Upper lobe of left lung (tissue), 6 donors: ENCODE data around the gene EVI2A. TPM values are rescaled to one million over a fixed set of nuclear protein-coding genes. Genes with fewer than 3 reads are reported as not detected.
A peak's percentile ranks its signal among the peaks of the same experiment; 100 is the strongest.

Source experiments
- ATAC-seq, 2 donors: fragments of 200-7000 bp; cut with Tn5 transposase; one replicate each; pipeline ENCODE4 v1.9.1; 2022; ENCODE audit warnings: mild to moderate bottlenecking in 2 of 2, moderate library complexity in 2 of 2; ENCODE audit not compliant: low FRiP score in 2 of 2
- DNase-seq, 2 donors: peaks; one replicate each; pipeline ENCODE4 v3.0.0-alpha.2; 2019 to 2020
- H3K27ac ChIP-seq, 4 donors: fragments of 200-600 bp; sonication (generic); one replicate each; pipeline ENCODE4 v1.5.1; 2016 to 2019
- H3K27me3 ChIP-seq, 4 donors: fragments of 200-600 bp; sonication (generic); one replicate each; pipeline ENCODE4 v1.5.1; 2017 to 2019
- H3K36me3 ChIP-seq, 4 donors: fragments of 200-600 bp; sonication (generic); one replicate each; pipeline ENCODE4 v1.5.1; 2016 to 2019
- H3K4me1 ChIP-seq, 4 donors: fragments of 200-600 bp; sonication (generic); one replicate each; pipeline ENCODE4 v1.5.1; 2018 to 2019
- H3K4me3 ChIP-seq, 4 donors: fragments of 200-600 bp; sonication (generic); one replicate each; pipeline ENCODE4 v1.5.1; 2017 to 2019; ENCODE audit warnings: mild to moderate bottlenecking in 2 of 4, moderate library complexity in 1 of 4
- H3K9me3 ChIP-seq, 4 donors: fragments of 200-600 bp; sonication (generic); one replicate each; pipeline ENCODE4 v1.5.1; 2018 to 2019
- EP300 ChIP-seq, 4 donors: sonication (generic); formaldehyde crosslinking; IDR thresholded peaks; one replicate each; pipeline ENCODE4 v1.5.1; 2017; ENCODE audit warnings: antibody characterized with exemption in 4 of 4, control low read depth in 2 of 4
- POLR2A ChIP-seq, 4 donors: fragments of 450-650 bp; IDR thresholded peaks; one replicate each; pipeline ENCODE4 v1.5.1; 2016 to 2017; ENCODE audit warnings: antibody characterized with exemption in 4 of 4, mild to moderate bottlenecking in 2 of 4
- POLR2AphosphoS5 ChIP-seq, 2 donors: sonication (generic); formaldehyde crosslinking; IDR thresholded peaks; one replicate each; pipeline ENCODE4 v1.5.1; 2017; ENCODE audit warnings: antibody characterized with exemption in 2 of 2
- WGBS, 2 donors: methylation state at CpG; one replicate each; pipeline ENCODE4 v1.1.5; 2017 to 2018; 5-methylcytosine and 5-hydroxymethylcytosine counted together
- total RNA-seq, 6 donors: library from RNA; depleted of rRNA in 4 of 6; stranded (reverse); fragments of >200 nt in 4 of 6; gene quantifications; one replicate each; pipeline versions ENCODE4 v1.1.0 to v1.2.1, GENCODE V29; 2016 to 2021
- TF ChIP-seq, protein P1 (sequence below), 6 experiments: fragments of 450-650 bp in 4 of 6; fragments of 200-600 bp in 2 of 6; sonication (generic) in 2 of 6; IDR thresholded peaks; one replicate each; pipeline ENCODE4 v1.5.1; 2016 to 2019; ENCODE audit warnings: antibody characterized with exemption in 6 of 6
- donor health status: DM: no; HTN: no; CAD: no; lungs with moderate emphysema.
- donor health status: DM: no; HTN: yes; CAD: no; lungs with severe emphysema.

The EVI2A gene
- total RNA-seq, 6 donors from 2014 or later: 6.1 to 31.3 (median 23.8) TPM

DNA sequence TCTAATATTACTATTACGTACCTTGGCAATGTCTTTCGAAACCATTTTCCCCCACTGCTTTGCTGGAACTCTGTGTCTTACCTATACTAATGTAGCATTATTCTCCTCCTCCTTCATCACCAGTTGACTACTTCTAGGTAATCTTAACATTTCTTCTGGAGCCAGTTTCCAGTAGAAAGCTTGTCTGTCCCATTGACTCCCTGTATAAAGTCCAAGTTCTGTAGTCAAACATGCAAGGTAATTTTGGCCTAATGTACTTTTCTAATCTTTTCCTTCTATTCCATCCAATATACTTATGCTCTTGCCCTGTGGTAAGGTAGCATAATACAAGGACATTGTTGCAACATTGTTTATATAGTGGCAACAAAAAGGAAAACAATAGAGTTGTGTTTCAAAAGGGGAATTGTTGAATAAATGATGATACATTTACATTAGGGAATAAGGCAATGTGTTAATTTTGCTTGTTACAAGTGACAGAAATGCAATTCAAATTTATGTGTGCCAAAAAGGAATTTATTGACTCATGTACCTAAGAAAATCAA lies 52.3 kb downstream of the EVI2A start:
- ATAC-seq: no peak
- 94 to 100% methylated on average over 2 of the region's 2 CpGs for WGBS, 2 donors

More for the DNA sequence above, 52.3 kb downstream of the EVI2A start:
- Histone ChIP-seq H3K27me3 (no peaks in the 10 kb centered on the region), H3K4me3 (no peak overlapping the region), H3K27ac (peak overlapping the region in 1 of 4 donors; percentile 5), H3K9me3 (no peaks in the 10 kb centered on the region), H3K4me1 (peaks cover 10 to 20% (median 13%) of the 10 kb centered on the region in 4 donors), H3K36me3 (peaks cover 0 to 18% (median 5%) of the 10 kb centered on the region in 4 donors)
- DNase-seq: no peak
- TF ChIP-seq, protein P1, sequence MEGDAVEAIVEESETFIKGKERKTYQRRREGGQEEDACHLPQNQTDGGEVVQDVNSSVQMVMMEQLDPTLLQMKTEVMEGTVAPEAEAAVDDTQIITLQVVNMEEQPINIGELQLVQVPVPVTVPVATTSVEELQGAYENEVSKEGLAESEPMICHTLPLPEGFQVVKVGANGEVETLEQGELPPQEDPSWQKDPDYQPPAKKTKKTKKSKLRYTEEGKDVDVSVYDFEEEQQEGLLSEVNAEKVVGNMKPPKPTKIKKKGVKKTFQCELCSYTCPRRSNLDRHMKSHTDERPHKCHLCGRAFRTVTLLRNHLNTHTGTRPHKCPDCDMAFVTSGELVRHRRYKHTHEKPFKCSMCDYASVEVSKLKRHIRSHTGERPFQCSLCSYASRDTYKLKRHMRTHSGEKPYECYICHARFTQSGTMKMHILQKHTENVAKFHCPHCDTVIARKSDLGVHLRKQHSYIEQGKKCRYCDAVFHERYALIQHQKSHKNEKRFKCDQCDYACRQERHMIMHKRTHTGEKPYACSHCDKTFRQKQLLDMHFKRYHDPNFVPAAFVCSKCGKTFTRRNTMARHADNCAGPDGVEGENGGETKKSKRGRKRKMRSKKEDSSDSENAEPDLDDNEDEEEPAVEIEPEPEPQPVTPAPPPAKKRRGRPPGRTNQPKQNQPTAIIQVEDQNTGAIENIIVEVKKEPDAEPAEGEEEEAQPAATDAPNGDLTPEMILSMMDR (IDR thresholded peaks at IDR 0.05): no peak
- no peak for TF ChIP-seq POLR2AphosphoS5 (IDR thresholded peaks at IDR 0.05)
- TF ChIP-seq EP300 (IDR thresholded peaks at IDR 0.05): no peak
- no peak for TF ChIP-seq POLR2A (IDR thresholded peaks at IDR 0.05)

Other genes starting within 250 kb of the EVI2A start
- gene NF1, start 226.6 kb downstream of the EVI2A start, total RNA-seq: 10 to 100 TPM; 35.5 to 85.1 (median 47.1) TPM
- gene OMG, start 24.4 kb downstream of the EVI2A start, total RNA-seq: 10 to 100 TPM in 1 of 6 donors, 1 to 10 TPM in 4, not detected in 1; 2.1 to 25.7 (median 7.3) TPM
- 10 to 100 TPM; 23.1 to 90.0 (median 50.6) TPM for gene EVI2B, start 7.6 kb downstream of the EVI2A start, total RNA-seq
- gene RAB11FIP4, start 70.1 kb upstream of the EVI2A start, total RNA-seq: 10 to 100 TPM; 15.2 to 36.1 (median 23.3) TPM